ENCODE data around the gene ZNRF1.

GRCh38 chr16:75002474-75002873, 3.6 kb downstream of the ZNRF1 start:
- TF ChIP-seq CTCF (IDR thresholded peaks at IDR 0.05) = no peak
- TF ChIP-seq POLR2A (IDR thresholded peaks at IDR 0.05) = no peak
